GM18873 (cell line): ENCODE measurements around the gene CFAP410.

ENCODE experiments used
- ATAC-seq: cut with Tn5 transposase; IDR thresholded peaks from one replicate; pipeline ENCODE4 v1.9.1; 2021; ENCODE audit warnings: mild to moderate bottlenecking, moderate library complexity, moderate number of reproducible peaks; ENCODE audit not compliant: unreplicated experiment, low FRiP score

Gene CFAP410

GRCh38 chr21:44338971-44339910 is at the start of gene CFAP410:
Gene CFAP410 (minus strand): TSS chr21:44339390. CDS start chr21:44339194, 196 bp downstream.
- ATAC-seq, result peak; percentile 63

- no peak for ATAC-seq
Measured at GRCh38 chr21:44384968-44385367, 45.8 kb upstream of the CFAP410 start.

- no peak for ATAC-seq
Measured at GRCh38 chr21:44383216-44383615, 44.0 kb upstream of the CFAP410 start.

- ATAC-seq, result no peak
Measured at GRCh38 chr21:44382536-44382935, 43.3 kb upstream of the CFAP410 start.

- ATAC-seq, result no peak
Measured at GRCh38 chr21:44381874-44382273, 42.7 kb upstream of the CFAP410 start.

GRCh38 chr21:44380876-44381275 is 41.7 kb upstream of the CFAP410 start:
- ATAC-seq, result no peak

GRCh38 chr21:44379991-44380865 is 41.0 kb upstream of the CFAP410 start:
- no peak for ATAC-seq

- ATAC-seq, result no peak
Measured at GRCh38 chr21:44379515-44379848, 40.3 kb upstream of the CFAP410 start.

GRCh38 chr21:44378646-44379514 is 39.7 kb upstream of the CFAP410 start:
- no peak for ATAC-seq

- no peak for ATAC-seq
Measured at GRCh38 chr21:44377922-44378645, 38.9 kb upstream of the CFAP410 start.

GRCh38 chr21:44377201-44377921 is 38.2 kb upstream of the CFAP410 start:
- no peak for ATAC-seq

- no peak for ATAC-seq
Measured at GRCh38 chr21:44376606-44377005, 37.4 kb upstream of the CFAP410 start.

- no peak for ATAC-seq
Measured at GRCh38 chr21:44375761-44376241, 36.6 kb upstream of the CFAP410 start.

- no peak for ATAC-seq
Measured at GRCh38 chr21:44375281-44375651, 36.1 kb upstream of the CFAP410 start.

GRCh38 chr21:44374601-44375280 is 35.6 kb upstream of the CFAP410 start:
- no peak for ATAC-seq

- ATAC-seq, result no peak
Measured at GRCh38 chr21:44372616-44373015, 33.4 kb upstream of the CFAP410 start.

- ATAC-seq, result no peak
Measured at GRCh38 chr21:44371596-44371995, 32.4 kb upstream of the CFAP410 start.

- ATAC-seq, result no peak
Measured at GRCh38 chr21:44370786-44371410, 31.7 kb upstream of the CFAP410 start.
